ENCODE data around the gene ARPP19.

DNA sequence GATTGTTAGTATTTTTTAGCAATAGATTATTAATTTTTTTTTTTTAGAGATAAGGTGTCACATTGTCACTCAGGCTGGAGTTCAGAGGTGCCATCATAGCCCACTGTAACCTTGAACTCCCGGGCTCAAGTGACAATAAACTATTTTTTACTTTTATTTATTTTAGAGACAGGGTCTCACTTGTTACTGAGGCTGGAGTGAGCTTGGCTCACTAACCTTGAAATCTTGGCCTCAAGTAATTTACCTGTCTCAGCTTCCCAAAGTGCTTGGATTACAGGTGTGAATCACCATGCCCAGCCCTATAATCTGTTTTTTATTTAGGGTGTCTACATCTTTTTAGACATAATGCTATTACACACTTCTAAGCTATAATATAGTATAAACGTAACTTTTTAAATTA, 7.9 kb upstream of the ARPP19 start:
- TF ChIP-seq EZH2phosphoT487 (IDR thresholded peaks at IDR 0.05; ENCODE audit: borderline replicate concordance, low read length) (no peak), CTCF (IDR thresholded peaks at IDR 0.05; ENCODE audit: low read depth, low read length, poor library complexity, severe bottlenecking) (no peak)
